H9 (cell line): ENCODE results near the gene AK5. TPM values are rescaled to one million over a fixed set of nuclear protein-coding genes. Genes with fewer than 3 reads are reported as not detected.
A peak's percentile ranks its signal among the peaks of the same experiment; 100 is the strongest.

ENCODE experiments used
- DNase-seq: peaks from one replicate; pipeline ENCODE4 v3.0.0-alpha.2; 2017
- H2AFZ ChIP-seq: one replicate; pipeline ENCODE4 v1.6.1; 2013; ENCODE audit warnings: mild to moderate bottlenecking, low read length, control low read depth, moderate library complexity
- H2AK5ac ChIP-seq: 2 replicates; pipeline ENCODE4 v1.6.1; 2013; ENCODE audit warnings: low read length, control low read depth, mixed read lengths; ENCODE audit not compliant: insufficient read length
- H2BK120ac ChIP-seq: one replicate; pipeline ENCODE4 v1.6.1; 2013; ENCODE audit warnings: low read depth, mild to moderate bottlenecking, low read length, control low read depth, inconsistent platforms; ENCODE audit not compliant: poor library complexity, severe bottlenecking
- H2BK12ac ChIP-seq: 2 replicates; pipeline ENCODE4 v1.6.1; 2013; ENCODE audit warnings: low read length, control low read depth, mixed read lengths, low read depth; ENCODE audit not compliant: insufficient read length
- H2BK15ac ChIP-seq: 2 replicates; pipeline ENCODE4 v1.6.1; 2013; ENCODE audit warnings: low read depth, low read length, control low read depth
- H2BK20ac ChIP-seq: one replicate; pipeline ENCODE4 v1.6.1; 2013; ENCODE audit warnings: low read depth, mild to moderate bottlenecking, low read length, control low read depth, inconsistent platforms; ENCODE audit not compliant: poor library complexity, severe bottlenecking
- H2BK5ac ChIP-seq: 2 replicates; pipeline ENCODE4 v1.6.1; 2013; ENCODE audit warnings: low read length, control low read depth, mixed read lengths; ENCODE audit not compliant: insufficient read length
- H3K14ac ChIP-seq: 2 replicates; pipeline ENCODE4 v1.6.1; 2013; ENCODE audit warnings: low read length, control low read depth; ENCODE audit not compliant: insufficient read depth
- H3K18ac ChIP-seq: 2 replicates; pipeline ENCODE4 v1.6.1; 2013; ENCODE audit warnings: low read depth, mild to moderate bottlenecking, mixed read lengths, low read length, control low read depth; ENCODE audit not compliant: insufficient read length
- H3K23ac ChIP-seq: 2 replicates; pipeline ENCODE4 v1.6.1; 2013; ENCODE audit warnings: low read length, control low read depth, mixed read lengths, low read depth; ENCODE audit not compliant: insufficient read length
- H3K23me2 ChIP-seq: 2 replicates; pipeline ENCODE4 v1.6.1; 2013; ENCODE audit warnings: low read depth, mild to moderate bottlenecking, mixed read lengths, low read length, control low read depth; ENCODE audit not compliant: insufficient read length, poor library complexity, severe bottlenecking
- H3K27ac ChIP-seq: 2 replicates; pipeline ENCODE4 v1.5.1; 2013; ENCODE audit warnings: low read length, control low read depth, mixed read lengths, low read depth; ENCODE audit not compliant: insufficient read length
- H3K27me3 ChIP-seq: 2 replicates; pipeline ENCODE4 v1.6.1; 2013; ENCODE audit warnings: low read length, control low read depth, inconsistent platforms; ENCODE audit not compliant: insufficient read depth
- H3K4ac ChIP-seq: 2 replicates; pipeline ENCODE4 v1.6.1; 2013; ENCODE audit warnings: low read depth, mild to moderate bottlenecking, control low read depth, inconsistent platforms, low read length, moderate library complexity
- H3K4me1 ChIP-seq: 2 replicates; pipeline ENCODE4 v1.6.1; 2013; ENCODE audit warnings: low read length, control low read depth, inconsistent platforms; ENCODE audit not compliant: insufficient read depth
- H3K4me2 ChIP-seq: 2 replicates; pipeline ENCODE4 v1.6.1; 2013; ENCODE audit warnings: low read length, control low read depth, mixed read lengths; ENCODE audit not compliant: insufficient read length, insufficient read depth
- H3K56ac ChIP-seq: 2 replicates; pipeline ENCODE4 v1.6.1; 2013; ENCODE audit warnings: low read depth, mild to moderate bottlenecking, mixed read lengths, low read length, control low read depth; ENCODE audit not compliant: insufficient read length
- H3K79me1 ChIP-seq: 2 replicates; pipeline ENCODE4 v1.6.1; 2013; ENCODE audit warnings: low read depth, mild to moderate bottlenecking, moderate library complexity, low read length, control low read depth, inconsistent platforms; ENCODE audit not compliant: insufficient read depth, poor library complexity, severe bottlenecking
- H3K79me2 ChIP-seq: 2 replicates; pipeline ENCODE4 v1.6.1; 2013; ENCODE audit warnings: low read length, control low read depth, inconsistent platforms; ENCODE audit not compliant: insufficient read depth
- H3K9ac ChIP-seq: 2 replicates; pipeline ENCODE4 v1.6.1; 2013; ENCODE audit warnings: low read length, control low read depth, mixed read lengths; ENCODE audit not compliant: insufficient read length; ENCODE audit errors: extremely low read depth
- H3K9me3 ChIP-seq: one replicate; pipeline ENCODE4 v1.6.1; 2013; ENCODE audit warnings: low read depth, low read length, inconsistent platforms; ENCODE audit not compliant: control insufficient read depth
- H3T11ph ChIP-seq: one replicate; pipeline ENCODE4 v1.6.1; 2013; ENCODE audit warnings: mild to moderate bottlenecking, low read length, control low read depth, inconsistent platforms
- H4K20me1 ChIP-seq: one replicate; pipeline ENCODE4 v1.6.1; 2013; ENCODE audit not compliant: control insufficient read depth, insufficient read length, insufficient read depth
- H4K5ac ChIP-seq: 2 replicates; pipeline ENCODE4 v1.6.1; 2013; ENCODE audit warnings: low read depth, mild to moderate bottlenecking, mixed read lengths, low read length, control low read depth; ENCODE audit not compliant: insufficient read length
- H4K8ac ChIP-seq: replicated peaks from 2 replicates; pipeline ENCODE4 v1.6.1; 2013; ENCODE audit warnings: low read length, control low read depth, mixed read lengths, low read depth; ENCODE audit not compliant: insufficient read length
- H4K91ac ChIP-seq: 2 replicates; pipeline ENCODE4 v1.6.1; 2013; ENCODE audit warnings: low read depth, mild to moderate bottlenecking, moderate library complexity, mixed read lengths, low read length, control low read depth; ENCODE audit not compliant: insufficient read length
- H3K27ac Mint-ChIP-seq, 3 experiments: 2 replicates in 2 of 3; 3 replicates in 1 of 3; pipeline ENCODE4 v1.8.0; 2020 to 2021; ENCODE audit warnings: mixed read lengths in 3 of 3, mild to moderate bottlenecking in 1 of 3, moderate library complexity in 1 of 3
- H3K27me3 Mint-ChIP-seq: 2 replicates; pipeline ENCODE4 v1.8.0; 2021; ENCODE audit warnings: low read depth, mild to moderate bottlenecking, moderate library complexity, mixed read lengths
- H3K36me3 Mint-ChIP-seq, 3 experiments: 2 replicates in 2 of 3; 3 replicates in 1 of 3; pipeline ENCODE4 v1.8.0; 2020 to 2021; ENCODE audit warnings: low read depth in 3 of 3, mixed read lengths in 3 of 3; ENCODE audit not compliant: insufficient read depth in 1 of 3
- H3K4me1 Mint-ChIP-seq, 2 experiments: 2 replicates each; pipeline ENCODE4 v1.8.0; 2020; ENCODE audit warnings: mixed read lengths in 2 of 2
- H3K4me3 Mint-ChIP-seq, 2 experiments: 2 replicates in 1 of 2; 3 replicates in 1 of 2; pipeline ENCODE4 v1.8.0; 2020 to 2021; ENCODE audit warnings: mild to moderate bottlenecking in 2 of 2, mixed read lengths in 2 of 2, moderate library complexity in 1 of 2
- H3K9me3 Mint-ChIP-seq, 2 experiments: 2 replicates in 1 of 2; 3 replicates in 1 of 2; pipeline ENCODE4 v1.8.0; 2020; ENCODE audit warnings: mild to moderate bottlenecking in 2 of 2, mixed read lengths in 2 of 2, moderate library complexity in 1 of 2
- CTCF ChIP-seq: fragments of 200-600 bp; sonication (generic); conservative IDR thresholded peaks from 3 replicates; pipeline ENCODE4 v1.8.0; 2021; ENCODE audit warnings: antibody characterized with exemption, mild to moderate bottlenecking
- WGBS: extraction: QIAGEN DNeasy Blood & Tissue Kit; methylation state at CpG from one replicate; pipeline ENCODE4 v1.1.7; 2013; ENCODE audit warnings: missing lambda C conversion rate, low lambda C conversion rate, mixed read lengths; ENCODE audit not compliant: insufficient read length; ENCODE audit errors: extremely low coverage; 5-methylcytosine and 5-hydroxymethylcytosine counted together
- total RNA-seq: library from RNA; stranded (reverse); gene quantifications from 2 replicates; pipeline ENCODE4 v1.2.1, GENCODE V29; 2021

Gene AK5
- total RNA-seq, 1 experiment from 2014 or later: 2.5 TPM

DNA sequence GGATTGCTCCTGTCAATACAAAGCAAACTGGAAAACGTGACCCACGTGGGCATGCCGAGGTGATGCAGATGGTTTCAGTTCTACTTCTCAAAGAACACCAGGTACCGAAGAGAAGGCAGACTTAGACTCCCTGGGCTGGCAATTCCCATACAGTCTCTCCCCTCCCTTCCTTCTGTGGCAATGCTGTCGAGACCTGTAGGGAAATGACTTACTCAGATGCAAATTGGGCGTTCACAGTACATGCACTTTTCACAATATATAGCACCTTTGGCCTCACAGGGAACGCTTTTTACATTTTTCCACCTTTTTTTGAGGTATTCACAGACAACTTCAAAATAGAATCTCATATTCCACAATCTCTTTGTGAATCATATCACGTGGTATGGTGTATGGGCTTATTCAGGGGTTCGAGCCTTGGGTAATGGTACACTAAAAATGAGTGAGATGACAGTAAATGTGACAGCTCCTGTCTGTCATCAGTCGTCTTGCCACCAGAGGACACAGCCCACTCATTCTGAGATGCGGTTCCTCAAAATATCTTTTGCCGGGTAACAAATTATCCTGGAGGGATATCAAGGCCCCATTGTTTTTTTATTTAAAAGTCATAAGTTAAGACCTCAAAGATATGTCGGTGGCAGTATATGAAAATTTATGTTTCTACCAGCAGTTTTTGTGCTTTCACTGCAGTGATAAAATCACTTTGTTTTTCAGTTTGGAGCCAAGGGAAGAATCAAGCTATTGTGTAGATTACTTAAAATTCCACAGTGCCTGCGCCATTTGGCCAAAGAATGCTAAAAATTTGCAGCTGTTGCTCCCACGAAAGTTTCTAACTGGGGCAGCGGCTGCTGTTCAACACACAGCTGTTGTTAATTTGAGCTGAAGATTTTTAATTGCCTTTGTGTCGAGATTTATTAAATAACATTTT is 232.3 kb downstream of the AK5 start:
- H3K27ac Mint-ChIP-seq: peak overlapping the region; percentile 83 to 97 (median 92)
- DNase-seq: peak; percentile 50

More for the DNA sequence above, 232.3 kb downstream of the AK5 start:
- Histone ChIP-seq H4K20me1 (no peaks in the 10 kb centered on the region), H2BK20ac (no peak overlapping the region), H3K4me2 (peak overlapping the region; percentile 8), H3K4ac (no peak overlapping the region; the same call in 1 of the 2 replicates), H3T11ph (peak overlapping the region; percentile 57), H3K27ac (peak overlapping the region; percentile 82), H3K56ac (no peak overlapping the region), H4K8ac (peak overlapping the region; percentile 36), H3K23me2 (no peaks in the 10 kb centered on the region), H2BK5ac (peak overlapping the region; percentile 48), H2AFZ (no peak overlapping the region), H4K5ac (peak overlapping the region; percentile 13), H2BK15ac (no peak overlapping the region), H3K9ac (no peak overlapping the region), H4K91ac (no peak overlapping the region), H2AK5ac (no peak overlapping the region), H3K14ac (peak overlapping the region; percentile 16; the same call in 1 of the 2 replicates), H3K18ac (peak overlapping the region; percentile 15), H2BK120ac (no peak overlapping the region), H3K79me2 (no peaks in the 10 kb centered on the region), H3K27me3 (no peaks in the 10 kb centered on the region), H3K9me3 (no peaks in the 10 kb centered on the region), H3K23ac (no peak overlapping the region), H2BK12ac (peak overlapping the region; percentile 28), H3K79me1 (no peaks in the 10 kb centered on the region), H3K4me1 (peaks cover 10% of the 10 kb centered on the region; the same call in 1 of the 2 replicates)
- H3K9me3 Mint-ChIP-seq: no peaks in the 10 kb centered on the region; a peak in 1 of 5 replicates
- peak overlapping the region in 1 of 2 experiments; percentile 30; a peak in 1 of 5 replicates for H3K4me3 Mint-ChIP-seq
- no CpG with 5 or more reads among the region's 17 CpGs for WGBS
- H3K36me3 Mint-ChIP-seq: no peaks in the 10 kb centered on the region; a peak in 1 of 7 replicates
- peaks cover 22 to 25% of the 10 kb centered on the region in 2 experiments for H3K4me1 Mint-ChIP-seq
- peaks cover 2% of the 10 kb centered on the region for H3K27me3 Mint-ChIP-seq
- TF ChIP-seq CTCF: no peak
